DND-41 (cell line): ENCODE results near the gene AGPAT3.

ENCODE experiments used
- CTCF ChIP-seq: IDR thresholded peaks from 2 replicates; pipeline ENCODE4 v1.5.1; 2012; ENCODE audit warnings: borderline replicate concordance, low read length, moderate library complexity, mild to moderate bottlenecking; ENCODE audit not compliant: poor library complexity, severe bottlenecking; ENCODE audit errors: extremely low read depth
- EZH2 ChIP-seq: IDR thresholded peaks from 3 replicates; pipeline ENCODE4 v1.6.1; 2012; ENCODE audit warnings: borderline replicate concordance, low read depth, mild to moderate bottlenecking, moderate library complexity, low read length, inconsistent platforms; ENCODE audit not compliant: severe bottlenecking

- no peak for TF ChIP-seq CTCF
- TF ChIP-seq EZH2 = no peak
These were observed 118.4 kb downstream of the AGPAT3 start for GRCh38 chr21:43983390-43983789.
